K562 (cell line): ENCODE results near the gene CFAP206. TPM values are rescaled to one million over a fixed set of nuclear protein-coding genes. Genes with fewer than 3 reads are reported as not detected.
A peak's percentile ranks its signal among the peaks of the same experiment; 100 is the strongest.

Source experiments
- ATAC-seq: fragments of 200-7000 bp; cut with Tn5 transposase; 3 replicates; pipeline ENCODE4 v1.9.1; 2020; ENCODE audit warnings: moderate library complexity
- Bru-seq: library from RNA; stranded (reverse); fragments of 400-500 nt; gene quantifications from one replicate; lab custom pipeline; 2021; lab: Mats Ljungman, UMichigan
- BruChase-seq, 2 experiments: library from RNA; stranded (reverse); fragments of 400-500 nt; gene quantifications; one replicate each; lab custom pipeline; 2021; lab: Mats Ljungman, UMichigan
- BruUV-seq: library from RNA; stranded (reverse); fragments of 400-500 nt; replicated peaks from 2 replicates; lab custom pipeline; 2021; lab: Mats Ljungman, UMichigan
- CTCF ChIA-PET: fragments of 300-600 bp; formaldehyde crosslinking; extraction: SDS; loops from one replicate; lab custom pipeline; 2021; ENCODE audit warnings: low intra/inter-chr PET ratio; lab: Yijun Ruan, JAX
- POLR2A ChIA-PET: fragments of 300-600, 350-650 bp; sonication (Branson Sonifier 250); formaldehyde crosslinking; extraction: SDS; loops from one replicate; lab custom pipeline; 2021; ENCODE audit warnings: antibody characterized with exemption, inconsistent platforms; lab: Yijun Ruan, JAX
- DNase-seq, 4 experiments: peaks; one replicate each; pipeline versions ENCODE4 v3.0.0 to v3.0.0-alpha.2; 2011 to 2018; ENCODE audit warnings: low spot score in 3 of 4, mixed read lengths in 3 of 4; ENCODE audit errors: extremely low read depth in 1 of 4
- FAIRE-seq: peaks from 2 replicates; lab custom pipeline; 2011; peaks lifted over from hg19 to GRCh38; lab: Jason Lieb, UNC
- H2AFZ ChIP-seq: 2 replicates; pipeline ENCODE4 v1.6.0; 2011; ENCODE audit warnings: low read depth, low read length, control low read depth, inconsistent platforms
- H3K27ac ChIP-seq: fragments of 200-600 bp; 3 replicates; pipeline ENCODE4 v1.8.0; 2011; ENCODE audit warnings: low read depth, mild to moderate bottlenecking, control low read depth, inconsistent platforms, low read length, moderate library complexity, mixed read lengths; ENCODE audit errors: extremely low read depth
- H3K27me3 ChIP-seq, 2 experiments: fragments of 300-600 bp in 1 of 2; 2 replicates in 1 of 2; 3 replicates in 1 of 2; pipeline versions ENCODE4 v1.6.0 to v1.8.0; 2011; ENCODE audit warnings: inconsistent platforms in 2 of 2, low read length in 2 of 2, mild to moderate bottlenecking in 1 of 2, mixed read lengths in 1 of 2, moderate library complexity in 1 of 2; ENCODE audit not compliant: control insufficient read depth in 2 of 2, insufficient read depth in 2 of 2
- H3K36me3 ChIP-seq: fragments of 300-600 bp; 3 replicates; pipeline ENCODE4 v1.8.0; 2011; ENCODE audit warnings: mild to moderate bottlenecking, low read length, inconsistent platforms; ENCODE audit not compliant: control insufficient read depth, insufficient read depth
- H3K4me1 ChIP-seq, 2 experiments: fragments of 200-600 bp in 1 of 2; replicated peaks in 1 of 2; 2 replicates in 1 of 2; 3 replicates in 1 of 2; pipeline versions ENCODE4 v1.5.1 to v1.8.0; 2011; ENCODE audit warnings: inconsistent platforms in 2 of 2, low read length in 2 of 2, mild to moderate bottlenecking in 1 of 2, mixed read lengths in 1 of 2, moderate library complexity in 1 of 2; ENCODE audit not compliant: control insufficient read depth in 2 of 2, insufficient read depth in 2 of 2
- H3K4me2 ChIP-seq: 2 replicates; pipeline ENCODE4 v1.6.1; 2011; ENCODE audit warnings: low read length, control low read depth, inconsistent platforms, mixed read lengths; ENCODE audit not compliant: insufficient read depth
- H3K4me3 ChIP-seq: fragments of 200-600 bp; sonication (generic), shearing (Covaris generic); 2 replicates; pipeline ENCODE4 v1.5.1; 2016; ENCODE audit warnings: control low read depth, inconsistent platforms
- H3K79me2 ChIP-seq: fragments of 200-600 bp; 3 replicates; pipeline ENCODE4 v1.8.0; 2011; ENCODE audit warnings: low read length, inconsistent platforms; ENCODE audit not compliant: control insufficient read depth, insufficient read depth
- H3K9ac ChIP-seq, 2 experiments: 2 replicates each; pipeline versions ENCODE4 v1.6.0 to v1.6.1; 2011; ENCODE audit warnings: low read depth in 2 of 2, low read length in 2 of 2, control low read depth in 1 of 2, inconsistent platforms in 1 of 2, mild to moderate bottlenecking in 1 of 2, mixed read lengths in 1 of 2; ENCODE audit not compliant: insufficient read depth in 1 of 2
- H3K9me1 ChIP-seq: one replicate; pipeline ENCODE4 v1.6.0; 2011; ENCODE audit warnings: inconsistent platforms, mild to moderate bottlenecking, low read length, moderate library complexity; ENCODE audit not compliant: control insufficient read depth, insufficient read depth
- H3K9me3 ChIP-seq: replicated peaks from 2 replicates; pipeline ENCODE4 v1.5.1; 2011; ENCODE audit warnings: low read depth, low read length, inconsistent platforms; ENCODE audit not compliant: control insufficient read depth, insufficient read depth
- H4K20me1 ChIP-seq: replicated peaks from 2 replicates; pipeline ENCODE4 v1.6.1; 2011; ENCODE audit warnings: low read length, inconsistent platforms, mixed read lengths; ENCODE audit not compliant: control insufficient read depth, insufficient read depth
- BCOR ChIP-seq: fragments of 450-650 bp; IDR thresholded peaks from 2 replicates; pipeline ENCODE4 v1.6.1; 2016
- HLTF ChIP-seq: fragments of 450-650 bp; IDR thresholded peaks from 2 replicates; pipeline ENCODE4 v1.6.1; 2016
- NR4A1 ChIP-seq, 2 experiments: fragments of 250-450 bp in 1 of 2; fragments of 450-650 bp in 1 of 2; sonication (Bioruptor Pico) in 1 of 2; IDR thresholded peaks; 2 replicates each; pipeline versions ENCODE4 v1.4.0 to v1.6.1; 2016 to 2020; ENCODE audit warnings: mild to moderate bottlenecking in 2 of 2, missing compliant biosample characterization in 1 of 2, missing genetic modification characterization in 1 of 2, moderate library complexity in 1 of 2
- NRF1 ChIP-seq, 2 experiments: fragments of 450-650 bp; IDR thresholded peaks in 1 of 2; conservative IDR thresholded peaks in 1 of 2; 2 replicates each; pipeline ENCODE4 v1.6.1; 2014; ENCODE audit warnings: mild to moderate bottlenecking in 2 of 2
- ZBTB34 ChIP-seq: fragments of 250-450 bp; sonication (Bioruptor Pico); IDR thresholded peaks from 2 replicates; pipeline ENCODE4 v1.8.0; 2021; ENCODE audit warnings: mild to moderate bottlenecking, moderate library complexity
- ZNF511 ChIP-seq: sonication (generic); formaldehyde crosslinking; IDR thresholded peaks from 2 replicates; pipeline ENCODE4 v1.8.0; 2022; ENCODE audit warnings: mild to moderate bottlenecking, missing genetic modification reagents
- ZNF644 ChIP-seq: fragments of 200-800 bp; sonication (Bioruptor generic); IDR thresholded peaks from 2 replicates; pipeline ENCODE4 v1.6.1; 2016; ENCODE audit warnings: low read depth, missing genetic modification characterization, missing compliant biosample characterization
- WGBS: fragments of 100-300 bp; shearing (Covaris generic); methylation state at CpG from one replicate; pipeline ENCODE4 v1.1.6; 2016; ENCODE audit warnings: low coverage, mixed read lengths; ENCODE audit not compliant: insufficient coverage; ENCODE audit errors: missing lambda C conversion rate; 5-methylcytosine and 5-hydroxymethylcytosine counted together
- in situ Hi-C: fragments of 300-500 bp; cut with MboI; formaldehyde crosslinking; loops from 4 replicates; pipeline ENCODE4 v1.15.0; 2018; ENCODE audit warnings: inconsistent platforms, mixed read lengths
- intact Hi-C: fragments of 100-400 bp; cut with micrococcal nuclease; formaldehyde crosslinking; loops from 2 replicates; pipeline ENCODE4 v1.14.2; 2022
- long read RNA-seq, 3 experiments: library from polyadenylated mRNA in 2 of 3; library from RNA in 1 of 3; unstranded in 2 of 3; stranded (forward) in 1 of 3; transcript quantifications; one replicate each; pipeline ENCODE4 v2.0.0, GENCODE V29; 2019 to 2022
- polyA minus RNA-seq, 3 experiments: library from RNA; depleted of rRNA, polyadenylated mRNA; stranded (reverse); fragments of >200 nt; gene quantifications; 2 replicates each; pipeline ENCODE4 v1.2.3, GENCODE V29; 2011
- polyA plus RNA-seq, 8 experiments: library from polyadenylated mRNA; depleted of rRNA in 4 of 8; stranded (reverse) in 5 of 8; unstranded in 3 of 8; fragments of >200 nt; fragmentation: Nextera tagmentation in 2 of 8; fragmentation: Illumina TruSeq in 1 of 8; extraction: Ambion mirVana in 2 of 8; extraction: Trizol in 1 of 8; gene quantifications; 2 replicates each; pipeline versions ENCODE4 v1.2.1 to v1.2.3, GENCODE V29; 2011 to 2014; ENCODE audit warnings: inconsistent platforms in 1 of 8, missing spikeins in 1 of 8
- total RNA-seq, 7 experiments: library from RNA; depleted of rRNA in 6 of 7; stranded (reverse); fragments of >200 nt in 6 of 7; fragmentation: Illumina TruSeq in 2 of 7; extraction: Trizol in 2 of 7; gene quantifications; 2 replicates each; pipeline versions ENCODE4 v1.2.1 to v1.2.3, GENCODE V29; 2011 to 2021; ENCODE audit warnings: low replicate concordance in 1 of 7
- TF ChIP-seq, protein P1 (sequence below): fragments of 200-800 bp; sonication (Bioruptor generic); IDR thresholded peaks from 2 replicates; pipeline ENCODE4 v1.6.1; 2017; ENCODE audit warnings: missing genetic modification characterization, missing compliant biosample characterization

Gene CFAP206
- 0.23 and 0.46 TPM in 2 replicates for total RNA-seq (2011; cell fraction: chromatin; rRNA removed; ENCODE audit: low replicate concordance)
- total RNA-seq (2011; cell fraction: nucleolus; rRNA removed) = 0.17 TPM in 1 of 2 replicates, not detected in the other
- not detected in 2 replicates for total RNA-seq (2011; cell fraction: nucleoplasm; rRNA removed)
- total RNA-seq (2014; rRNA removed) (0.41 TPM in 1 of 2 replicates, not detected in the other), total RNA-seq (2014; rRNA removed; fragmentation: Illumina TruSeq; extraction: Trizol) (0.07 TPM in 1 of 2 replicates, not detected in the other), total RNA-seq (2015; rRNA removed; fragmentation: Illumina TruSeq; extraction: Trizol) (0.18 and 0.19 TPM in 2 replicates), total RNA-seq (2021) (not detected in 2 replicates), polyA plus RNA-seq (2011; rRNA removed) (0.09 and 0.31 TPM in 2 replicates), polyA plus RNA-seq (2014; fragmentation: Illumina TruSeq; extraction: Trizol) (0.06 and 0.17 TPM in 2 replicates), polyA plus RNA-seq (2014; fragmentation: Nextera tagmentation; extraction: Ambion mirVana) (under 1 TPM; 0.13 to 0.18 TPM), polyA plus RNA-seq (2014; rRNA removed) (0.09 and 0.33 TPM in 2 replicates), polyA minus RNA-seq (2011; rRNA and poly(A)+ RNA removed) (0.42 TPM in 1 of 2 replicates, not detected in the other), Bru-seq, nascent RNA (not detected), BruChase-seq, experiment 1, labeled RNA remaining after a 2-hour chase (not detected), BruChase-seq, experiment 2, labeled RNA remaining after a 6-hour chase (not detected)
- 0.03 and 0.06 TPM in 2 replicates for polyA plus RNA-seq (2011; cell fraction: cytosol; rRNA removed)
- polyA plus RNA-seq (2011; cell fraction: nucleus; rRNA removed) = 0.13 TPM in 1 of 2 replicates, not detected in the other
- 0.09 TPM in 1 of 2 replicates, not detected in the other for polyA plus RNA-seq (2012)
- polyA minus RNA-seq (2011; cell fraction: cytosol; rRNA and poly(A)+ RNA removed) = not detected in 2 replicates
- 0.13 TPM in 1 of 2 replicates, not detected in the other for polyA minus RNA-seq (2011; cell fraction: nucleus; rRNA and poly(A)+ RNA removed)
- long read RNA-seq, experiment 1 = 0 reads
- long read RNA-seq, experiment 2 = 0 reads
- long read RNA-seq, experiment 3 = 0 reads

DNA sequence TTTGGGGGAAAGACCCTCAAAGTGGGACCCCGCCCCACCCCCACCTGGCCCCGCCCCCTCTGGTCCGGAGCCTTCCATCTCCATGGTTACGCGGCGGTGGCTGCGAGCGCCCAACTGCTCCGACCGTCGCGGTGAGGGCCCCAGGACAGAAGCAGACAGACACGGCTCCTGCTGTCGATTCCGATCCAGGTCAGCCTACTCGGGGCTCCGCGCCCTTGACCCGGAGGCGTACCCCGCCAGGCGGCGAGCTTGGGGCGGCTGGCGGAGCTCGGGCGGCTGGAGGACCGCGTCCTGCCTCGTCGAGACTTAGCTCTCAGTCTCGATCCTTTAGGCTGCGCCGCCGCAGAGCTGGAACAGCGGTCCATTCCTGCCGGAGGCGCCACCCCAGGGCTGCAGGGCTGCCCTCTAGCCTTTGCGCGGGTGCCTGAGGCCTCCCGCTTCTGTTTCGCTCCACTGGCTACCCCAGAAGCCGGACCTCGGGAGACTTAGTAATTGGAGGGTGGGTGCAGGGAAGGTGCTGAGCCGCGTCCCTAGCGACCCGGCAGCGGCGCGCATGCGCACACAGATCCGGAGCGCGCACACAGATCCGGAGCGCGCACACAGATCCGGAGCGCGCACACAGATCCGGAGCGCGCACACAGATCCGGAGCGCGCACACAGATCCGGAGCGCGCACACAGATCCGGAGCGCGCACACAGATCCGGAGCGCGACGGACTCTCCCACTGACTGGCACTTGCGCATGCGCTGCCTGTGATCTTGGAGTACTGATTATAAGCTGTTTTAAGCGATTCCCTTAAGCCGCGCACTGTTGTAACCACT, at the start of gene CFAP206:
Gene CFAP206, plus strand, starts transcription at position 72 of the 820 bp plus-strand sequence. CDS start 1,868 bp downstream, outside the sequence.
- H3K9me3 ChIP-seq = no peaks in the 10 kb centered on the region
- peak within 1 kb of the TSS; percentile 74 for H3K27ac ChIP-seq
- in situ Hi-C loops (no loop called here), intact Hi-C loops (loop anchor here (5.0 kb wide), 1 partner anchor 64 kb away; the partner anchor contains the start of gene SLC35A1)
- no peaks in the 10 kb centered on the region for H4K20me1 ChIP-seq
- peak; percentile 96 for ATAC-seq
- H3K79me2 ChIP-seq = no peaks in the 10 kb centered on the region
- peaks cover 0 to 4% of the 10 kb centered on the region in 2 experiments; a peak in 1 of 5 replicates for H3K4me1 ChIP-seq
- H3K4me2 ChIP-seq = peak within 1 kb of the TSS; percentile 95
- WGBS = 1% methylated on average over 50 of the region's 82 CpGs
- POLR2A ChIA-PET = interaction anchor here (0.5 to 1.1 kb wide), 8 partner anchors 12 to 503 kb away, joined by 3 read pairs; partner anchors contain the start of gene SLC35A1
- no peaks in the 10 kb centered on the region for H3K9me1 ChIP-seq
- DNase-seq = peak; percentile 90 to 93 (median 91)
- H3K27me3 ChIP-seq = no peaks in the 10 kb centered on the region; a peak in 1 of 5 replicates
- H3K4me3 ChIP-seq = peak within 1 kb of the TSS; percentile 89
- H2AFZ ChIP-seq = peak within 1 kb of the TSS; percentile 99
- CTCF ChIA-PET = interaction anchor here (0.6 kb wide), 1 partner anchor 66 kb away, joined by 3 read pairs; no protein-coding TSS in a partner anchor
- peak; percentile 82 for FAIRE-seq
- H3K9ac ChIP-seq = peak within 1 kb of the TSS; percentile 68 to 94
- H3K36me3 ChIP-seq = no peaks in the 10 kb centered on the region
- BruUV-seq = no TSS peak
- TF ChIP-seq, protein P1, sequence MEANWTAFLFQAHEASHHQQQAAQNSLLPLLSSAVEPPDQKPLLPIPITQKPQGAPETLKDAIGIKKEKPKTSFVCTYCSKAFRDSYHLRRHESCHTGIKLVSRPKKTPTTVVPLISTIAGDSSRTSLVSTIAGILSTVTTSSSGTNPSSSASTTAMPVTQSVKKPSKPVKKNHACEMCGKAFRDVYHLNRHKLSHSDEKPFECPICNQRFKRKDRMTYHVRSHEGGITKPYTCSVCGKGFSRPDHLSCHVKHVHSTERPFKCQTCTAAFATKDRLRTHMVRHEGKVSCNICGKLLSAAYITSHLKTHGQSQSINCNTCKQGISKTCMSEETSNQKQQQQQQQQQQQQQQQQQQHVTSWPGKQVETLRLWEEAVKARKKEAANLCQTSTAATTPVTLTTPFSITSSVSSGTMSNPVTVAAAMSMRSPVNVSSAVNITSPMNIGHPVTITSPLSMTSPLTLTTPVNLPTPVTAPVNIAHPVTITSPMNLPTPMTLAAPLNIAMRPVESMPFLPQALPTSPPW (CRISPR knock-in tag) = peak; percentile 78
- TF ChIP-seq ZBTB34 (CRISPR knock-in tag) = no peak
- peak; percentile 68; the same call in 1 of the 2 replicates for TF ChIP-seq ZNF511 (CRISPR knock-in tag)
- TF ChIP-seq NRF1 (conservative IDR thresholded peaks at IDR 0.05 in 1 of 2, IDR thresholded peaks at IDR 0.05 in 1 of 2) = peak; percentile 98 to 99
- no peak for TF ChIP-seq NR4A1 (CRISPR knock-in tag; IDR thresholded peaks at IDR 0.05)
- 0 out of 2 replicates have a peak, but pooled peaks have one; percentile 5 for TF ChIP-seq NR4A1 (tag; IDR thresholded peaks at IDR 0.05)
- TF ChIP-seq HLTF = 0 out of 2 replicates have a peak, but pooled peaks have one; percentile 45
- peak; percentile 69; the same call in 1 of the 2 replicates for TF ChIP-seq ZNF644 (tag)
- peak; percentile 52 for TF ChIP-seq BCOR
